ENCODE data around the gene AKAP11.
"Not testable (repeated sequence)": the region's sequence is repeated elsewhere in the genome, so short reads cannot be mapped to it uniquely, and the experiment has no call there.

AKAP11 gene, protein sequence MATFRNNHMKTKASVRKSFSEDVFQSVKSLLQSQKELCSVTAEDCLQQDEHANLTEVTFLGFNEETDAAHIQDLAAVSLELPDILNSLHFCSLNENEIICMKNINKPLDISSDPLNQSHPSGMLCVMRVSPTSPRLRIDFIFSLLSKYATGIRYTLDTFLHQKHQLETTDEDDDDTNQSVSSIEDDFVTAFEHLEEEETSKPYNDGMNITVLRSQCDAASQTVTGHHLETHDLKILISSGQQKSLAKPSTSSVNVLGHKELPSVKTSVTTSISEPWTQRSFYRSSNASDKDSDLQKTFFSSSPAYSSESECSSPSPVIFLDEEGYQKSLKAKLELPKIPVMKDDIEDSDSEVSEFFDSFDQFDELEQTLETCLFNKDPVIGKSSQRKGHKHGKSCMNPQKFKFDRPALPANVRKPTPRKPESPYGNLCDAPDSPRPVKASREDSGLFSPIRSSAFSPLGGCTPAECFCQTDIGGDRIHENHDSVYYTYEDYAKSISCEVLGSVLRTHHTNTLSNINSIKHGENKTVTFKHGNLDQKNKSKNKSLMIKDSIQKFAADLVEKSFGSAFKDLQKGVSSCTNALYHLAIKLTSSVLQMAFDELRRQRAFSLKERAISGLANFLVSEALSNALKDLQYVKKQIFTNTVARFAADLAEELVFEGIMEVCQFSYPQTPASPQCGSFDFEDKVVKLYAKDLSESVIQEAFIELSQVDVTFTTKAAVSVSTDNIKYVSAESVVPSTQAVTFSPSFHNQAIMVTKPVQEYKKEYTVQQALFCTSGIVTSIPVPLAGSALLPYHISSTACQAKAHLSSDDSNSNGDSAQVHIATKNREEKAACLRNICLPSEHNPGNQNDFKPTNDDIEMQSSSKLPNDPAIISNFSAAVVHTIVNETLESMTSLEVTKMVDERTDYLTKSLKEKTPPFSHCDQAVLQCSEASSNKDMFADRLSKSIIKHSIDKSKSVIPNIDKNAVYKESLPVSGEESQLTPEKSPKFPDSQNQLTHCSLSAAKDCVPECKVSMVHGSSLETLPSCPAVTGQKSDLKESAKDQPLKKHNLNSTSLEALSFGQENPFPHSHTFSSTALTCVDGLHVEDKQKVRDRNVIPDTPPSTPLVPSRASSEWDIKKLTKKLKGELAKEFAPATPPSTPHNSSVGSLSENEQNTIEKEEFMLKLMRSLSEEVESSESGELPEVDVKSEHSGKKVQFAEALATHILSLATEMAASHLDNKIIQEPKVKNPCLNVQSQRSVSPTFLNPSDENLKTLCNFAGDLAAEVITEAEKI (N-terminal part only)
- total RNA-seq = 63.2 to 119 reads per million in 2 donors

DNA sequence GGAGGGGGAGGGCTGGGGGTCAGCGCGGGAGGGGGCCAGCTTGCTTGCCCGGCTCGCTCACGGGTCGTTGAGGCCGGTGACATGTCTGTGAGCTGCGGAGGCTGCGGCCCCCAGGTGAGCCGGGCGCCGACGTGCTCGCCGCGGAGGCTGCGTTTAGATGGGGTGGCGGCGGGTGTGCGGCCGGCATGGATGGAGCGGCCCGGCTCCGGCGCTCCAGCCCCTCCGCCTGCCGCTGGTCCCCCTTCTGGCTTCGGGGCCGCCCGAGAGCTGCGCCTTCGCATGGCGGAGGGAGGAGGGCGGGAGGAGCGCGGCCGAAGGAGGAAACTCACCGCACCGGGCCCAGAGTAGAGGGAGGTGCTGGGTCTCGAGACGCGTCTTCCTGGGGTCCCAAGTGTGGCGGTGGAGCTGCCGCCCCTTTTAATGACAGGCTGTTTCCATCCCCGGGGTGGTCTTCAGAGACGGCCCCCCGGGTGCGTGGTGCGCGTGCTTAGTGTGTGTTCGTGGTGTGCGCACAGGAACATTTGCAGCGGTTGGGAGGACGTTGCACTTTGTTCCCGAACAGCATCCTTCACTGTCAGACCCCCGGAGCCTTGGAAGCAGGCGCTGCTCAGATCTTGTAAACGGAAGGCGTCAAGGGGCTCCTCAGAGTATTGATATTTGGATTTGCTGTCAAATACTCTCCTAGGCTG is at the start of gene AKAP11:
AKAP11 (plus strand) TSS at position 38 of the 689 bp plus-strand sequence. CDS start 14,197 bp downstream, outside the sequence.
- peak; percentile 37 for DNase-seq

DNA sequence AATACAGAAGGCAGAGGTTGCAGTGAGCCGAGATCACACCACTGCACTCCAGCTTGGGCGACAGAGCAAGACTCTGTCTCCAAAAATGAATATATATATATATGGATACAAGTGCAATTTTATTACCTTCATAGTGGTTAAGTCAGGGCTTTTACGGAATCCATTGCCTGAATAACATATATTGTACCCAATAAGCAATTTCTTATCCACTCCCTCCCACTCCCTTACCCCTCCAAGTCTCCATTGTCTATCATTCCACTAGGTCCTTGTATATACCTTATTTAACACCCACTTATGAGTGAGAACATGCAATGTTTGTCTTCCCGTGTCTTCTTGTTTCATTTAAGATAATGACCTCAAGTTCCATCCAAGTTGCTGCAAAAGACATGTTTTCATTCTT is 48.3 kb upstream of the AKAP11 start:
- no peak for DNase-seq

DNA sequence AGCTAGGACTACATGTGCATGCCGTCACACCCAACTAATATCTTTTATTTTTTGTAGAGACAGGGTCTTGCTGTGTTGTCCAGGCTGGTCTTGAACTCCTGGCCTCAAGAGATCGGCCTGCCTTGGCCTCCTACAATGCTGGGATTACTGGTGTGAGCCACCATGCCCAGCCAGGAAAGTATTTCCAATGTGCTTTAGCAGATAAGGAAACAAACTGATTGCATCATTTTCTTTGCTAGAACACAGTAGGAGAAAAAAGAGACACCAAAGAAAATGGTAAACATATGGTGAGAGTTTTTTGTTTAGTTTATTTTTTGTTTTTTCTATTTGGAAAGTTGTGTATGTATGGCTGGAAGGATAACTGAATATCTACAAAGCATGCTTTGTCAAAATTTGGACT is 46.9 kb upstream of the AKAP11 start:
- no peak for DNase-seq

DNA sequence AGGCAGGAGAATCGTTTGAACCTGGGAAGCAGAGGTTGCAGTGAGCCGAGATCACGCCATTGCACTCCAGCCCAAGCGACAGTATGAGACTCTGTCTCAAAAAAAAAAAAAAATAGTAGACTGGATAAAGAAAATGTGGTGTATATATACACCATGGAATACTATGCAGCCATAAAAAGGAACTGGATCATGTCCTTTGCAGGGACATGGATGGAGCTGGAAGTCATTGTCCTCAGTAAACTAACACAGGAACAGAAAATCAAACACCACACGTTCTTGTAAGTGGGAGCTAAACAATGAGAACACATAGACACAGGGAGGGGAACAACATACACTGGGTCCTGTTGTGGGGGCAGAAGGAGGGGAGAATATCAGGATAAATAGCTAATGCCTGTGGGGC is 45.2 kb upstream of the AKAP11 start:
- DNase-seq = not testable (repeated sequence)

DNA sequence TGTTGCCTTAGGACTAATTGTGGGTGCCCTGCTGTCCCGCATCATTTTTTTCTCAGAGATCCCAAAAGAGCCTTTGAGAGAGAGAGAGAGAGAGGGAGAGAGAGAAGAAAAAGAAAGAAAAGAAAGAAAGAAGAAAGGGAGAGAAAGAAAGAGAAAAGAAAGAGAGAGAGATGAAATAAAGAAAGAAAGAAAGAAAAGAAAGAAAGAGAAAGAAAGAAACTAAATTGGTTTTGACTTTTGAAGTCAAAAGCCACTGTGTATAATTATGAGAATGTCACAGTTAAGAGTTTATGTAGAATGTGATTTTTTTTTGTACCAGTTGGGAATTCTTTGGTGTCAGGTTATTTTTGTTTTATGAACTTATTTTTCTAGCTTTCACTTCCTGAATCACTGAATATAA is 43.4 kb upstream of the AKAP11 start:
- DNase-seq = no peak

DNA sequence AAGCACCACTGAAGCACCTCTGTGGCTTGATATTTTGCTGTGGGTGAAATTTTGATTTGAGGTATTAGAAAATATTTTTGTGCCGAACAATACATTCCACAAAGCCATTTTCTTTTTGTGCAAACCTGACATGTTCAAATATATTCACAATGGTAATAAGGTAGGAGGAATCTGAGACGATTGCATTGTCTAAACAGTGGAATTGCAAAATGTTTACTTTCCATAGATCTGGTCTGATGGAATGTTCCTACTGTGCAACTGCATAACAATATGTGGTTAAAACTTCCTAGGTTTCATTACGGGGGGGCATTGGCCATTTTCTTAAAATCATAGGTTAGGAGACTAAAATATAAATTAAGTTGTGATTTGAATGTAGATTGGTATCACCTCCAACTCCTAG is 42.7 kb upstream of the AKAP11 start:
- DNase-seq = no peak

DNA sequence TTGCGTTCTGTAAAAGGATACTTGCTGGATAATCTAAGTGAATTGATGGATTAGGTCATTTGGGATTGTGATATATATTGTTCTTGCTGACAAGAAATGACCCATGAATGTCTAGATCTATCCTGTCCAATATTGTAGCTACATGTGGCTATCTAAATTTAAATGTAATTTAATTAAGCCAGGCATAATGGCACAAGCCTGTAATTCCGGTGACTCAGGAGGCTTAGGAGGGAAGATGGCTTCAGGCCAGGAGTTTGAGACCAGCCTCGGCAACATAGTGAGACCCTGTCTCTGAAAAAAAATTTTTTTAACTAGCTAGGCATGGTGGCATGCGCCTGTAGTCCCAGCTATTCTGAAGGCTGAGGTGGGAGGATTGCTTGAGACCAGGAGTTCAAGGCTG is 39.3 kb upstream of the AKAP11 start:
- no peak for DNase-seq

DNA sequence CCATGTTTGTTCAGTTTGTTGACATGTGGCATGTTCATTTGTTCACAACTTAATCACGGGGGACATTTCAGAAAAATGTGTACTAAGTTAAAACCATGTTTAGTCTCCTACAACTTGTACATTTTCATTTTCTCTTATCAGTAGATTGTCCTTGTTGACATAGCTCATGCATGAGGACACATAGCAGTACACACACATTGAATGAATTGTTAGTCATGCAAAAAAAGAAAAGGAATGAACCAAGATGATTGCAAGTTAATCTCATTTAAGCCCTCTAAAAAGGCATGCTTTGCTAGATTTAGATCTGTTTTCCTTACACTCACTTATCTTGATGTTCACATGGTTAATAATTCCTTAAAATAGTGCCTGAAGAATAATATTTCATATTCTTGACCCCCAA is 38.2 kb upstream of the AKAP11 start:
- no peak for DNase-seq

DNA sequence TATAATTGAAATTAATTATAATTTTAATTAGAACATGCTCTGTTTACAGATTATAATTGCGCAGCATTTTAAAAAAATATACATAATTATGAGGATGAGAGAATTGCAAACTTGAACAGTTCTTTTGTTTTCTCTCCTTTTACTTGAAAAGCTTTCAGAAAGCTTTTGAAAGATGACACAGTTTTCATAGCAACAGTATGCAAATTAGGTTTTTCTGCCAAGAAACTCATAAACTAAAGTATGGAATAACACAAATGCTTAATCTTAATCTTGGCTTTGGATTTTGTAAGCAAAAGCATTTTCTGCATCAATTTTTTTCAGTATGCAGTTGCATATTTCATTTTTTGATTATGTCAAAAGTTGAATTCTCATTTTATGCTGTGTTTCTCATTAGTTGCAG is 32.8 kb upstream of the AKAP11 start:
- DNase-seq = no peak

DNA sequence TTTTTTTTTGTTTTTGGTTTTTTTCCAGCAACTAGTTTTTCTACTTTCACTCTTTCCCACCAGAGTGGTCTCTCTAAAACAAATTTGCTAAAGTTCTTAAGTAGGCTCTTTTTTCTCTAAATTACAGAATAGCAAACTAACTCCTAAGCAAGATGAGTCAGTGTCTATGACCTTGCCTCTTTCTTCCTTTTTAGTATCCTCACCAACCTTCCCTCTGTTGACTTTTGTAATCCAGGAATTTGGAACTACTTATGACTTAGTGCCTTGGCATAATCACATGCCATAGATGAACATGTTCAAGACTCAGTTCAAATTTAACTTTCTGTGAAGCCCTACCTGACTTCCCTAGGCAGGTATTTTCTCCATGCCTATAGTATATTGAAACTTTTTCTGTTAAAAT is 32.3 kb upstream of the AKAP11 start:
- no peak for DNase-seq

DNA sequence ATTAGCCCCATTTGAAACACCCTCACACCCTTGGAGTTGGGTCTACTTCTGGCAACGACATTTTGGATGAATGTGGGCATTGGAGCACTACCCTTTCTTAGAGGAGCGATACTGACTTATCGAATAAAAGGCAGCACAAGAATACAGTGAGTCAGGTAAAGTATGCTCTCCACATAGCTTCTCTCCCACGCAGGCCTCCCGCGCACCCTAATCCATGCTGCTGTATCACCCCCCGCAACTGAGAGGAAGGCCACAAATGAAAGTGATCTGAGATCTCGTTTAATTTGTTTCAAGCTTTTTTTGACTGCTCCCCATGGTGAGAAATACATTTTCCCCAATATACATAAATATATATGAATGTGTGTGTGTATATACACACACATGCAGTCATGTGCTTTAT is 25.4 kb upstream of the AKAP11 start:
- no peak for DNase-seq

DNA sequence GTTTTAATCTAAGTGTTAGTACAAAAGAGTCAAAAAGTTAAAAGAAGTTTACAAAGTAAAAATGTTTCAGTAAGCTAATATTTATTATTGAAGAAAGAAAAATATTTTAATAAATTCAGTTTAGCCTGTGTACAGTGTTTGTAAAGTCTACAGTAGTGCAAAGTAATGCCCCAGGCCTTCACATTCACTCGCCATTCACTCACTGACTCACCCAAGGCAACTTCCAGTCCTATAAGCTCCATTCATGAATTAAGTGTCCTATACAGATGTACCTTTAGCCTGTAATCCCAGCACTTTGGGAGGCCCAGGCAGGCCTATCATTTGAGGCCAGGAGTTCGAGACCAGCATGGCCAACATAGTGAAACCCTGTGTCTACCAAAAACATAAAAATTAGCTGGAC is 24.1 kb upstream of the AKAP11 start:
- DNase-seq = no peak

DNA sequence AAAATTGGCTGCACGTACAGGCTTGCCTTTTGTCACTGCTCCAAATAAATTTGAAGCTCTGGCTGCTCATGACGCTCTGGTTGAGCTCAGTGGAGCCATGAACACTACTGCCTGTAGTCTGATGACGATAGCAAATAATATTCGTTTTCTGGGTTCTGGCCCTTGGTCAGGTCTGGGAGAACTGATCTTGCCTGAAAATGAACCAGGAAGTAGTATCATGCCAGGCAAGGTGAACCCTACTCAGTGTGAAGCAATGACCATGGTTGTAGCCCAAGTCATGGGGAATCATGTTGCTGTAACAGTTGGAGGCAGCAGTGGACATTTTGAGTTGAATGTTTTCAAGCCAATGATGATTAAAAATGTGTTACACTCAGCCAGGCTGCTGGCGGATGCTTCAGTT is 16.1 kb upstream of the AKAP11 start:
- DNase-seq = no peak

DNA sequence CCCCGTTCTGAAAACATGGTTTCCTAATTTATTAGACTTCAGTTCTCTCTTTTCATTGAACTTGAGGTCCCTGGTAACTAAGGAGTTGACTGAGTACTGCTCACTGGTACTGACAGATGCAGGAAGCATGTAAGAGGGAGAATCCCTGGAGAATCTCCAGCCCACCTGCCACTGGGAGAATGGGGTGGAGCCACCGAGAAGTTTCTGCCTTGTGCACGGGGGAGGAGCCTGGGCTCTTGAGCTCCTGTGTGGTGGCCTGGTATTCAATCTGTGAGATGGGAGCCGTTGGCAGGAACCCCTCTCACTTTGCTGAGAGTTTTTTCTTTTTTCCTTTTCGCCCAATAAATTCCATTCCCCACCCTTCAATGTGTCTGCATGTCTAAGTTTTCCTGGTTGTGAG is 13.2 kb upstream of the AKAP11 start:
- no peak for DNase-seq

DNA sequence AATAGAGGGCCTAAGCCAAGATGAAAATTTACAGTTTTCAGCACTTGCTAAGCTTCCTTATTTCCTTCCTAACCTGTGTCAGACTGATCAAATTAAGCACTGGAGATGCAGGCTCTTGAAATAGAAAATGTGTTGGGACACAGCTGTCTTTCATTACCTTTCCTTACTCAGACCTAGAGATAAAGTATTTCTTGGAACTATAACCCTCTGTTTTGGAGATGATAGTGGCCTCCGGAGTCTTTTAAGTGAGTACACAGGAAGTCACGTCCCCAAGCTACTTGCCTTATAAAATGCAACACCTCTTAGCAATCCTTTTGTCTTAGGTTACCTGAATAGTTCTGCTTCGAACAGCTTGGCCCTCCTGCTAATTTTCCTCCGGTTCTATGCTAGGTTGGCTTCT is 12.4 kb upstream of the AKAP11 start:
- no peak for DNase-seq

DNA sequence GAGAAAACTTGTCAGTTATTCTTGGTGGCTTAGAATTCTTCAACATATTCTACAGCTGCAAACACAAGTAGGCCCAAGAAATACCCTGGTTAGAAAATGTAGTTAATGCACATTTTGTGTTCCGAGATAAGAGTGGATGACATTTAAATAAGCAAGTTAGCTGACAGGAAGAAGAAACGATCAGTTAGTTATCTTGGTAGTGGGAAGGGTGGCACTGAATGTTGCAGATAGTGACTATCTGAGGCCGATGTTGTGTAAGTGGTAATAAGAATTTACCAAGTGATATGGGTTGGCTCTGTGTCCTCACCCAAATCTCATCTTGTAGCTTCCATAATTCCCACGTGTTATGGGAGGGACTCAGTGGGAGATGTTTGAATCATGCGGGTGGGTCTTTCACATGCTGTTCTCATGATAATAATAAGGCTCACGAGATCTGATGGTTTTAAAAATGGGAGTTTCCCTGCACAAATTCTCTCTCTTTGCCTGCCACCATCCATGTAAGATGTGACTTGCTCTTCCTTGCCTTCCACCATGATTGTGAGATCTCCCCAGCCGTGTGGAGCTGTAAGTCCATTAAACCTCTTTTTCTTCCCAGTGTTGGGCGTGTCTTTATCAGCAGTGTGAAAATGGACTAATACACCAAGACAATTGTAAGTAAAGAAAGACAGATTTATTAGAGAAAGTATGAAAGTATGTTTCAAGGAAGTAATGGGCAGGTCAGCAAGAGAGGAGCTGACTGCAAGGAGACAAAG is 10.9 kb upstream of the AKAP11 start:
- no peak for DNase-seq

DNA sequence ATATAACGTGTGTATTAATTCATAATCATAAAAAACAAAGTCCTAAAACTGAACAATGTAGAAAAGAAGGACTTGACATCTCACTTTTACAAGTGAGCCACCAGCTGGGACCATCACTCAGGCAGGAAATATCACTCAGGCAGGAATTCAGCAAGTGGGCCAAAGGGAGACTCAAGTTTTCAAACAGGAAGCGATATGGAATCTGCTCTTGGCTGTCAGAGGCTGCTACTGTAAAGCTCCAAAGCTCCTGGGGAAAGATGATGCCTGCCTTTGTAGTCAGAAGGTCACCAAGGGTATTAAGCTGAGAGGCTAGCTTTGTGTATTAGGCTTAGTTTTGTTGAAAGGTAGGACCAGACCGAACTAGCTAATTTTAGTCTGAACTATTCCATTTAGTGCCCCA is 5.5 kb upstream of the AKAP11 start:
- no peak for DNase-seq

DNA sequence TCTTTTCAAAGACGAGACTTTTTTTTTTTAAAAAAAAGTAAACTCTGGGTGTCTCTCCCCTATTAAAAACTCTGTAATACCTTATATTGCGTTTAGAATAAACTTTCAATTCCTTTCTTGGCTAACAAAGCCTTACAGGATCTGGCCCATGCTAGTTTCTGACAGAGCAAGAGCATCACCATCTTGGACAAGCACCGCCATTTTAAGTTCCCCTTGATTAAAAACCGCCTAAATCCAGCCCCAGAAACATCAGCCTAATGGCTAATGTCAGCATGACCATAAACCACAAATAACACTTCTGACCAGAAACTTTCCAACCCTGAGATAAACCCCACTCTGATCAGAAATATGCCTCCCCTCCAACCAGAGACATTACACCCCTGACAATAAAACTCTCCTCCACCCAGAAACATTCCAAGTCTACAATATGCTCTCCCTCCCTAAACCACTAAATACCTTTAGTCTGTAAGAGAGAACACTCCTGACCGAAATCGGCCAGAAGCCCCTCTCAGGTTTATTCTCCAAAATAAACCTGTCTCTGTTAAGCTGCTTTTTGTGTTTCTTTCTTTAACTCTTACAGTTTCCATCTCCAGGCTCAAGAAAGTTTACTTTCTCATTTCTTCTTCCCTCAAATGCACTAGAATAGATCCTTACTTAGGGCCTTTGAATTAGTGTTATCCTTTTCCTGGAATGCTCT is 1.6 kb upstream of the AKAP11 start:
- DNase-seq = no peak

DNA sequence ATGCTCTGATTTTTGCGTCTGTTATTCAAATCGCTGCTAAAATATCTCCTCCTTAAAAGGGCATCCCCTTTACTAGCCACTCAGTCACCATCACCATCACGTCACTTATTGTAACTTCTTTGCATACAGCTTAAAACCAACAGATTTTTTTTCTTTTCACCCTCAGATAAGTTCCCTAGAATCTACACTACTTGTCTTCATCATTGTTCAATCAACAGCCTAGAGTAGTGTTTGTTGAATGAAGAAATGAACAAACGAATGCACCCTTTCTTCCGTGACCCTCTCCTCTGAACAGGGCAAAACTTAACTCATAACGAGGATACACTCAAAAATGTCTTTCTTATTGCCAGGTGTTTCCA is 1.1 kb upstream of the AKAP11 start:
- no peak for DNase-seq

DNA sequence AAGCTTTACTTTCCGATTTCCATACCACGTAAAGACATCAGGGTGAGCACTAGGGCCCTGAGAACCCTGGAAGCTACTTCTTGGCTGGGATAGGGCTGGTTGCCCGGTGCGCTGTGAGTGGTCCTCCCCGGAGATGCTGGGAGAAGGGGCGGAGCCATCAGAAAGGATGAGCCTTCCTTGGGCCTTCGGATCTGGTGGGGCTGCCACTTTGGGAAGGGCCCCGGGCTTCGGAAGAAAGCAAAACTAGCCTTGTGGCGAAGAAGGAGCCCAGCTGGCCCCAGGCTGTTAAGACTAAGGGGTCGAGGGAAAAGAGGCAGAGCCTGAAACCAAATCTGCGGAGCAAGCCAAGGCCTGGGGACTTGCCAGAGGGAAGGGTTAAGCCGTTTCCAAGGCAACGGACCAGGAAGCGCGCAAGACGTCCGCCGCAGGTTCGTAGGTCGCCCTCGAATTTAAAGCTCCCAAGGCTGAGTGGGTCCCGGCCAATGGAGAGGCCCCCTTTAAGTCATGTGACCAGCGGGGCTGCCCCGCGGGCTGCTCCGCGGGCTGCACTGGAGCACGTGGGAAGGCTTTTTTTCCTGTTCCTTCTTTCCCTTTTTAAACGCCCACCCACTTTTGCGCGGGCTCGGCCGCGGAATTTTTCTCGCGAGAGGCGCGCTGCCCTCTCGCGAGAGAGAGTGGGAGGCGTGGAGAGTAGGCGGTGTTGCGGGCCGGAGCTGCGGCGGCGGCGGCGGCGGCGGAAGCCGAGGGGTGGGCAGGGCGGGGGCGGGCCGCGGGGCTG is 426 bp upstream of the AKAP11 start:
- DNase-seq = peak; percentile 84

Data from T-helper 9 cell (primary cell).